Stimulated activated CD8-positive, alpha-beta memory T cell treated with anti-CD3 and anti-CD28 coated beads, Interleukin-12 subunit alpha, Interleukin-12 subunit beta, amount 100 ng/mL, for 24 hours (primary cell): ENCODE results near the gene GRID2.
"Not testable (repeated sequence)": the region's sequence is repeated elsewhere in the genome, so short reads cannot be mapped to it uniquely, and the experiment has no call there.

Source experiments
- DNase-seq: peaks from one replicate; pipeline ENCODE4 v3.0.0-alpha.2; 2020; ENCODE audit errors: extremely low read depth

GRID2 gene

GRCh38 chr4:93187466-93187865, 883.7 kb downstream of the GRID2 start:
- no peak for DNase-seq

DNA sequence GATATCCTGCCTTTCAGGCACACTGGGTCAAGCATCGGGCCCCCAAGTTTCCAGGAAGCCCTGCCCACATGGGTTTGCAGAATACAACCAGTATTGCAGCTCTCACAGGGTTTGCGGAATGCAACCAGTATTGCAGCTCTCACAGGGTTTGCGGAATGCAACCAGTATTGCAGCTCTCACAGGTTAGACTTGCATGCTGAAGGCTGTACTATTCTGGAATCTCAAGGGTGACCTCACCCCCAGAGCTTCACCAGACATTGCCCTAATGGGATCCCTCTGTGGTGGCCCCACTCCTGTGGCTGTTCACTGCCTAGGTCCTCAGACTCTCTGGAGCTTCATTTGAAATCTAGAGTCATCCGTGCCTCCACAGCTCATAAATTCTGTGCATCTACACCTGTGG, 884.1 kb downstream of the GRID2 start:
- DNase-seq = no peak

GRCh38 chr4:93199492-93199891, 895.7 kb downstream of the GRID2 start:
- DNase-seq = no peak

GRCh38 chr4:93201471-93202096, 897.8 kb downstream of the GRID2 start:
- DNase-seq = no peak

- DNase-seq = no peak
Measured at GRCh38 chr4:93203708-93204107, 899.9 kb downstream of the GRID2 start.

DNA sequence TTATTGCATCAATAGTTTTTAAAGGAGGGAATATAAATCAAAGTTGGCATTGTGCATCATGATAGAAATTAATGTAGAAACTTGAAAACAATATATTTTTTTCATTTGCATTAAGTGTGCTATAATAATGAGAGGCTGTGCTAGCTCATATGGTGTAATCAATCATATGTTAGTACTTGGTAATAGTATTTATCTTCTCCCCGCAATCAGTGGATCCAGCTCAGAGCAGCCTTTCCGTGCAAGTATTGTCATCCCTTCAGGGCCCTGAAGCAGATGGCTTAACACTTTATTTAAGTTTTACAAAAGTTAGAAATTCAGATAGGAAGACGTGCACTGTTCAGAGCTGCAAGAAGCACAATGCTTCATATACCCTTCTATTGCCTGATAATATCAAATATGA, 908.5 kb downstream of the GRID2 start:
- no peak for DNase-seq

DNA sequence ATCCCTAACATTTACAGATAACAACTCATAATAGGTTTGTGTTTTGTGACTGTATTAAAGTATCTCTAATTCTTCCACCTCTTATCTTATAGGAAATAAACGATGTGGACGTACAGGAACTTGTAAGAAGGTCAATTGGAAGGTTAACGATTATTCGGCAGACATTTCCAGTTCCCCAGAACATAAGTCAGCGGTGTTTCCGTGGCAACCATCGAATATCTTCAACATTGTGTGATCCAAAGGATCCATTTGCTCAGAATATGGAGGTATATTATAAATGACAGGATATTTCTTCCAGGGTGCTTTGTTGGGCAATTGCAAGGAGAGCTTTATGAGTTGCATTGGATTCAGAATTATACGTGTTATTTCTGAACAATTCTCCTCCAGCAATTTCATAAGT, 912.9 kb downstream of the GRID2 start:
- DNase-seq = no peak

- DNase-seq = no peak
Measured at GRCh38 chr4:93217431-93217830, 913.7 kb downstream of the GRID2 start.

DNA sequence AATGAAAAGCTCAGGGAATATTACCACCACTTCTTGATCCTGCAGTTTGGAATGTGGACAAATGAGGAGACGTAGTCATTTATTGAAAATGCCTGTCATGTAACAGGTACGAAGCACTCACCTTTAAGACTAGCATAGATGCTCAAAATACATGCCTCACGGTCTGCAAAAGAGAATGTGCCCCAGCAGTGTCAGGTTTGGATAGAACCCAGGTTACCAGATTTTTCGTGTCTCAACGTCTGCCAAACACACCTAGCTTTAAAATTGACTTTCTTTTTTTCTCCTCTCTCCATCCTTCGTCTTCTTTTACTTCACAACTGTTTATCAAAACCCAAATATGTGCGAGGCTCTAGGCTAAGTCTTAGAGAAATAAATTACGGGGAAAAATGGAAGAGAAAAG, 918.0 kb downstream of the GRID2 start:
- DNase-seq = no peak

DNA sequence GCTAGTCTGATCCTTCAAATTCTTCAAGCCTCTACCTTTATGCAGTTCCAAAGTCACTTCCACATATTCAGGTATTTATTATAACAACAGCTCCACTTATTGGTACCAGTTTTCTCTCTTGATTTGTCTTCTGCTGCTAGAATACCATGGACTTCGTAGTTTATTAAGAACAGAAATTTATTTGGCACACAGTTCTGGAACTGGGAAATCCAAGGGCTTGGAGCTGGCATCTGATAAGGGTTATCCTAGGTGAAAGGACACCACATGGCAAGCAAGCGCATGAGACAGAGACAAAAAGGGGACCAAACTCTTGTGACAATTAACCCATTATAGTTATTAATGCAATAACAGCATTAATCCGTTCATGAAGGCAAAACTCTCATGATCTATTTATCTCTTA, 924.3 kb downstream of the GRID2 start:
- no peak for DNase-seq

DNA sequence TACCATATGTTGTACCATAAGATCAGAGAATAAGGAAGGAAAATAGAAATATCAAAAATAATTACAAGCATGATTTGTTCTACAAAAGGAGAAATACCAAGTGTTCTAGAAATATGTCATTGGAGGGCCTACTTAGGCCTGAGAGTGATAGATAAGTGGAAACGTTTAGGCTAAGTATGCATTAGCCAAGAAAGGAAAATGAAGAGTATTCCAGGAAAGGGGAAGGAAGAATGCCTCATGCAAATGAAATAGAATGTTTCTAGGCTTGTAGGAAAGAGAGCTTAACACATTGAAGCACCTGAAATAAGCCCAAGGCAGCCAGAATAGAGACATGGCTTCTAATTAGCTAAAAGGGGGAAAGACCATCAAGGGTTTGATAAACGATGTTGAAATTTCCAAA, 929.1 kb downstream of the GRID2 start:
- DNase-seq = no peak

DNA sequence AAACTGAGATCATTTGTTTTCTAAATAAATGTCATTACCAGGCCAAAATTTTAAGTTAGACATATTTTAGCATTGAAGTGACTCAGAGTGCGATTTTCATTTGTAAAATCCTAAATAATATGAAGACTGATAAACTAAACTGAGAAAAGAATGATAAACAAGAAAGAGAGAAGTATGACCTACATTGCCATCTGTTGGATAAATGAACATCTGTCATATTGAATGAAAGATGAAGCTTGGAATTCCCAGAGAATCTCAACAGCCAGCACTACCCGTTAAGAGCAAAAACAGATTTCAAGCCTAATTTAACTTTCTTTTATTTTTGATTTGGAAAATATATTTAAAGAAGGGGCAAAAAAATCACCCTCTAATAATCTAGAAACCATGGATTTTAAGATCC, 933.8 kb downstream of the GRID2 start:
- DNase-seq = no peak

DNA sequence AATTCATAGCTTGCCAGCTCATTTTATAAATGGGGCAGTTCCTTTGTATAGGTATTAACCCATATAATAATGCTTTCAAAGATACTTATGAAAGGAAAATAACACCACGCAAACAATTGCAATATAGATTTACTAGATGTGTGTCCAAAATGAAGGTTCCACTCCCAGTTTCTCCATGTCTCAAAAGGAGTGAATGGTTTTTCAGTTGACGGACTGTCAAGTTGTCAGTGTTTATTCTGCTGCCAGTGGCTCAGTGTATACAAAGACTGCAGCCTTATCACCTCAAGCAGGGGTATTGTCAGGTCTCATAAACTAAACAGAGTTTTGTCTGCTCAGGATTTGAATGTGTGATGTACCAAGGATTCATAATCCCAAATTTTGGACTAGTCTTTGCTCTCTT, 939.5 kb downstream of the GRID2 start:
- DNase-seq = no peak

DNA sequence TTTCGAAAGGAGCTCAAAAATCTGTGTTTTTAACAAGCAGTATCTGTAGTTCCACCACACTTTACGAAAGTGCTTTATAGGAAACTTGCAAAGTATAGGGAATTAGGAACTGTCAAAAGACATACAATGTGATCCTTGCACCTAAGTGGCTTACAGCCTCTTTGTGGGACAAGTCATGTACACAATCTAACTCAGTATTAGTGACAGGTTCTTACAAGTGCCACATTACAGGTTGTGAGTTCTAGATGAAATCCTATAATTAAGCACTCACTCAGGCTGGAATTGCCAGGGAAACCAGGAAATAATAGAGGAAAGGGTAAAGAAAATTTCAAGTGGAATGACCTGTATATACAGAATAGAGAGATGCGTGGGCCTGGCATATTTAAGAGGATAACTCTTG, 957.4 kb downstream of the GRID2 start:
- DNase-seq = no peak

- DNase-seq = no peak
Measured at GRCh38 chr4:93263166-93263565, 959.4 kb downstream of the GRID2 start.

DNA sequence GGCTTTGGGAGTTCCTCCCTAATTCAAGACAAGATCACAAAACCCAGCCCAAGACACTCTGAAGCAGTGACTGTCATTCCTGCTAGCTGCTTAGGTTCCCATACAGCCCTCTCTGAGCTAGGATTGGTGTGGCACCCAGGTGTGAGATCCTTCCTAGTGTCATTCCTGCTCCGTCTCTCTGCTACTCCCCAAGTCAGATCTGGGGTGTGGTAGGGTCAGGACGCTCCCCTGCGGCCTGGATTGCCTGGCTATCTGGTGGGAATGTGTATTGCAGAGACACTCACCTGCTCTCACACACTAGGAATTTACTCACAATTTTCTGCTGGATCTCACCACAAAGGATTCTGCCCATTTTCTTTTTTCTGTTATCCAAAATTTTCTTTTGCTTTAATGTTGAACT, 964.0 kb downstream of the GRID2 start:
- DNase-seq = no peak

GRCh38 chr4:93285346-93285745, 981.6 kb downstream of the GRID2 start:
- no peak for DNase-seq

DNA sequence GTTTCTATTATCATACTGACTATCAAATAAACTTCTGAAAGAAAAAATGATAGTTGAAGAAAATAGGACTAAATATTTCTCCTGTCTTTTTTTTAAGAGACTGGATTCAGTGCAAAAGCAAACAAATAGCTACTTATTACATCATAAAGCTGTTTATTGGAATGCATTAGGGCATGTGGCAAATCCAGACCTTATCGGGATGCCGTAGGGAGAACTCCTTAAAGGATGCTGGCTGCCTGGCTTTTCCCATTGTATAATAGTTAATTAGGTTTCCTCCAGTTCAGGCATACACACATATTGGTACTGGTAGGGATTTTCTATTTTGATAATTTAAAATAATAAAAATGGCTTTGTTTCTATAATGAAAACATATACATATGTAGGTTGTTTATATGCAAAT, 985.5 kb downstream of the GRID2 start:
- no peak for DNase-seq

GRCh38 chr4:93289831-93290230, 986.1 kb downstream of the GRID2 start:
- DNase-seq = no peak

DNA sequence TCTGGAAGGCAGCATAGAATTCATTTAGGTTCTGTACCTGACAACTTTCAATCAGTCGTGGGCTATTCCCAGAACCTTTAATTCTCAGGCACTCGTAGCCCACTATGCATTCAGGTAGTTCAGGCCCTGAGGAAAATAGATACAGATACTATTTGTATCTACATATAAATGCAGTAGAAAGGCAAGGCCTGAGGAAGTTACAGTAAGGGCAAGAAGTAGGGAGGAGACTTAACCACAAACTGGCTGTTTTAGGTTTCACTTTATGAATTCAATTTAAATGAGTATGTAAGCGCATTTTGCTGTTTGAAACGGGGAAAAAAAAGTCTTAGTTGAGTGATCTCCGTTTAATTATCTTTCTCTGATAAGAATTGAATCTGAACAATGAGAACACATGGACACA, 995.4 kb downstream of the GRID2 start:
- DNase-seq = no peak

DNA sequence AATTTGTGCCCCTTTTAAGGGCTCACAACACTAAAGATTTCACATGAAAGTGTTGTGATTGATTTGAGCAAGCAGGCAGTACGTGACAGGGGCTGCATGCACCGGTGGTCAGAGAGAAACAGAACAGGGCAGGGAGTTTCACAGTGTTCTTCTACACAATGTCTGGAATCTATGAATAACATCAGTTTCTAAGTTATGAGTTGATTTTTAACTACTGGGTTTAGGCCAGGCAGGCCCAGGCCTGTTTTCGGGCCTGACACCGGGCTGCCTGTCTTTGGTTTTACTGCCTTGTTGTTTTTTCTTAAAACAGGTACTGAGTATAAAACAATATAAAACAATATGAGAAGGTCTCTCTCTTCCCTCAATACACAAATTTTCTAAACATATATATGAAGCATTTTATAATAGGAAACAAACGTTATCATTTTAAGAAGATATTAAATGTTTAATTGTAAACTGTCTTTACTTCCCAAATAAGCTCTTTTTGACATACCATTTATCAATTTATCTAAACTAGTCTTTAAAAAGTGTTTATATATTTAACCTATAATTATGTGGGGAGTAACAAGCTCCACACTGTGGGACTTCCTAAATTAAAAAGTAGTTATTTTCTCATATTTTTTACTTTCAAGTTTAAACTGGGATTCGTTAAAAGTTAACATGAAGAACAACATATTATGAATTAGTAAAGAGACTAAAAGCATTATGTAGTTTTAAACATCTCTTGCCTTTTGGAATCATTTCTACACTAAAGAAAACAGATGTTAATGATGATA, 997.2 kb downstream of the GRID2 start:
- DNase-seq = not testable (repeated sequence)

DNA sequence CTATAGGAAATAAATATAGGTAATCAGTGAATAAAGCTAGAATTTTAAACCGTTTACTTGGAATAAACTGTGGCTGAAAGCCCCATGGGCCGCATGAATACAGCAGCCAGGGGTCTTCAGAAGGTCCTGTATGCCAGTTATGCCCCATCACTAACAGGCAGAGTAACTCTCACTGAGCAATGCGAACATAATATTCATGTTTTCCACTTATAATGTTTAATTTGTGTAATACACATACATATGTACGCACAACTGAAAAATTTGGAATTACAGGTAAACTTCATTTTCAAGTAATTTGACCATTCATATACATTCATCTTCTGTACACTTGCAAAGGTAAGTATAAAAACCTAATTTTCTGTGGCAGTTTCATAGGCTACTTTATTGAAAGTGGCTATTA, 998.5 kb downstream of the GRID2 start:
- DNase-seq = no peak

GRCh38 chr4:93303440-93303839, 999.7 kb downstream of the GRID2 start:
- DNase-seq = no peak

DNA sequence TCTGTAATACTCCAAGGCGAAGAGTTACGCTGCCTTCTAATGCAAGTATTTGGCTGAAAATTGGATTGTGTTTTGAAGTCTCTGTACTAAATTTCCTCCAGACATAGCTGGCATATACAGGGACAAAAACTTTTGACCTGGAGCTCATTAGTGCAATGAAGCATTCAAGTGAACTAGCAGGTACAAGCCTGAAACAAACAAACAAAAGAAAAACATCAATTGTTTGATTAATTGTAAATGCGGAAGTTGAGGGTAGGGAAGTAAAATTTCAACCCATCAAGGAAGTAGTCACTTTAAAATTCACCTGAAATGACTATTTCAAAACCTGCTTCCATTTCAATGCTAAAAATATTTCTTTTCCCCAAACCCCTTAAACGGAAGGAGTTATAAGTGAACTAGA, 1008.5 kb downstream of the GRID2 start:
- DNase-seq = no peak
